K562 (cell line): ENCODE data around the gene NPAS3. TPM values are rescaled to one million over a fixed set of nuclear protein-coding genes. Genes with fewer than 3 reads are reported as not detected.

Experiments used
- ATAC-seq: fragments of 200-7000 bp; cut with Tn5 transposase; 3 replicates; pipeline ENCODE4 v1.9.1; 2020; ENCODE audit warnings: moderate library complexity
- BruUV-seq: library from RNA; stranded (reverse); fragments of 400-500 nt; replicated peaks from 2 replicates; lab custom pipeline; 2021; lab: Mats Ljungman, UMichigan
- CTCF ChIA-PET: fragments of 300-600 bp; formaldehyde crosslinking; extraction: SDS; loops from one replicate; lab custom pipeline; 2021; ENCODE audit warnings: low intra/inter-chr PET ratio; lab: Yijun Ruan, JAX
- POLR2A ChIA-PET: fragments of 300-600, 350-650 bp; sonication (Branson Sonifier 250); formaldehyde crosslinking; extraction: SDS; loops from one replicate; lab custom pipeline; 2021; ENCODE audit warnings: antibody characterized with exemption, inconsistent platforms; lab: Yijun Ruan, JAX
- DNase-seq, 4 experiments: peaks; one replicate each; pipeline versions ENCODE4 v3.0.0 to v3.0.0-alpha.2; 2011 to 2018; ENCODE audit warnings: low spot score in 3 of 4, mixed read lengths in 3 of 4; ENCODE audit errors: extremely low read depth in 1 of 4
- FAIRE-seq: peaks from 2 replicates; lab custom pipeline; 2011; peaks lifted over from hg19 to GRCh38; lab: Jason Lieb, UNC
- H2AFZ ChIP-seq: 2 replicates; pipeline ENCODE4 v1.6.0; 2011; ENCODE audit warnings: low read depth, low read length, control low read depth, inconsistent platforms
- H3K27ac ChIP-seq: fragments of 200-600 bp; 3 replicates; pipeline ENCODE4 v1.8.0; 2011; ENCODE audit warnings: low read depth, mild to moderate bottlenecking, control low read depth, inconsistent platforms, low read length, moderate library complexity, mixed read lengths; ENCODE audit errors: extremely low read depth
- H3K27me3 ChIP-seq, 2 experiments: fragments of 300-600 bp in 1 of 2; 2 replicates in 1 of 2; 3 replicates in 1 of 2; pipeline versions ENCODE4 v1.6.0 to v1.8.0; 2011; ENCODE audit warnings: inconsistent platforms in 2 of 2, low read length in 2 of 2, mild to moderate bottlenecking in 1 of 2, mixed read lengths in 1 of 2, moderate library complexity in 1 of 2; ENCODE audit not compliant: control insufficient read depth in 2 of 2, insufficient read depth in 2 of 2
- H3K36me3 ChIP-seq: fragments of 300-600 bp; 3 replicates; pipeline ENCODE4 v1.8.0; 2011; ENCODE audit warnings: mild to moderate bottlenecking, low read length, inconsistent platforms; ENCODE audit not compliant: control insufficient read depth, insufficient read depth
- H3K4me1 ChIP-seq, 2 experiments: fragments of 200-600 bp in 1 of 2; replicated peaks in 1 of 2; 2 replicates in 1 of 2; 3 replicates in 1 of 2; pipeline versions ENCODE4 v1.5.1 to v1.8.0; 2011; ENCODE audit warnings: inconsistent platforms in 2 of 2, low read length in 2 of 2, mild to moderate bottlenecking in 1 of 2, mixed read lengths in 1 of 2, moderate library complexity in 1 of 2; ENCODE audit not compliant: control insufficient read depth in 2 of 2, insufficient read depth in 2 of 2
- H3K4me2 ChIP-seq: 2 replicates; pipeline ENCODE4 v1.6.1; 2011; ENCODE audit warnings: low read length, control low read depth, inconsistent platforms, mixed read lengths; ENCODE audit not compliant: insufficient read depth
- H3K4me3 ChIP-seq: fragments of 200-600 bp; sonication (generic), shearing (Covaris generic); 2 replicates; pipeline ENCODE4 v1.5.1; 2016; ENCODE audit warnings: control low read depth, inconsistent platforms
- H3K79me2 ChIP-seq: fragments of 200-600 bp; 3 replicates; pipeline ENCODE4 v1.8.0; 2011; ENCODE audit warnings: low read length, inconsistent platforms; ENCODE audit not compliant: control insufficient read depth, insufficient read depth
- H3K9ac ChIP-seq, 2 experiments: 2 replicates each; pipeline versions ENCODE4 v1.6.0 to v1.6.1; 2011; ENCODE audit warnings: low read depth in 2 of 2, low read length in 2 of 2, control low read depth in 1 of 2, inconsistent platforms in 1 of 2, mild to moderate bottlenecking in 1 of 2, mixed read lengths in 1 of 2; ENCODE audit not compliant: insufficient read depth in 1 of 2
- H3K9me1 ChIP-seq: one replicate; pipeline ENCODE4 v1.6.0; 2011; ENCODE audit warnings: inconsistent platforms, mild to moderate bottlenecking, low read length, moderate library complexity; ENCODE audit not compliant: control insufficient read depth, insufficient read depth
- H3K9me3 ChIP-seq: replicated peaks from 2 replicates; pipeline ENCODE4 v1.5.1; 2011; ENCODE audit warnings: low read depth, low read length, inconsistent platforms; ENCODE audit not compliant: control insufficient read depth, insufficient read depth
- H4K20me1 ChIP-seq: replicated peaks from 2 replicates; pipeline ENCODE4 v1.6.1; 2011; ENCODE audit warnings: low read length, inconsistent platforms, mixed read lengths; ENCODE audit not compliant: control insufficient read depth, insufficient read depth
- BMI1 ChIP-seq: fragments of 150-350 bp; IDR thresholded peaks from 2 replicates; pipeline ENCODE4 v1.6.1; 2014; ENCODE audit warnings: low read length
- ELF1 ChIP-seq: fragments of 200-800 bp; sonication (Bioruptor generic); IDR thresholded peaks from 2 replicates; pipeline ENCODE4 v1.6.1; 2016; ENCODE audit warnings: missing genetic modification characterization, missing compliant biosample characterization
- JUNB ChIP-seq: fragments of 450-650 bp; formaldehyde crosslinking; conservative IDR thresholded peaks from 2 replicates; pipeline ENCODE4 v1.4.0; 2020; ENCODE audit warnings: mild to moderate bottlenecking
- KLF16 ChIP-seq: IDR thresholded peaks from 2 replicates; pipeline ENCODE4 v1.6.1; 2016; ENCODE audit warnings: antibody characterized with exemption
- MAFG ChIP-seq: fragments of 450-650 bp; conservative IDR thresholded peaks from 2 replicates; pipeline ENCODE4 v1.6.1; 2016; ENCODE audit warnings: missing genetic modification characterization, missing compliant biosample characterization
- MYBL2 ChIP-seq, 2 experiments: fragments of 450-650 bp in 1 of 2; sonication (generic) in 1 of 2; formaldehyde crosslinking in 1 of 2; IDR thresholded peaks; 2 replicates each; pipeline versions ENCODE4 v1.6.1 to v1.8.1; 2017 to 2022; ENCODE audit warnings: borderline replicate concordance in 1 of 2, inconsistent platforms in 1 of 2, low read depth in 1 of 2, mild to moderate bottlenecking in 1 of 2, missing genetic modification reagents in 1 of 2, moderate library complexity in 1 of 2
- NR3C1 ChIP-seq: sonication (generic); formaldehyde crosslinking; IDR thresholded peaks from 2 replicates; pipeline ENCODE4 v1.8.1; 2022; ENCODE audit warnings: missing genetic modification reagents
- PKNOX1 ChIP-seq: fragments of 450-650 bp; IDR thresholded peaks from 2 replicates; pipeline ENCODE4 v1.6.1; 2016
- POLR2AphosphoS5 ChIP-seq: IDR thresholded peaks from 2 replicates; pipeline ENCODE4 v1.6.1; 2011; ENCODE audit warnings: mild to moderate bottlenecking, low read depth, low read length, moderate library complexity; ENCODE audit not compliant: control insufficient read depth, insufficient read depth
- RBM15 ChIP-seq: fragments of 200-400 bp; formaldehyde crosslinking; IDR thresholded peaks from 2 replicates; pipeline ENCODE4 v1.6.1; 2018; ENCODE audit warnings: mild to moderate bottlenecking, low read length, moderate library complexity; ENCODE audit not compliant: insufficient read depth
- SMAD4 ChIP-seq: fragments of 250-450 bp; sonication (Bioruptor Pico); conservative IDR thresholded peaks from 2 replicates; pipeline ENCODE4 v1.8.0; 2021; ENCODE audit warnings: inconsistent platforms, mild to moderate bottlenecking, moderate library complexity
- TCF3 ChIP-seq: sonication (generic); formaldehyde crosslinking; IDR thresholded peaks from 2 replicates; pipeline ENCODE4 v1.4.0; 2020; ENCODE audit warnings: mild to moderate bottlenecking, missing genetic modification reagents
- YY1 ChIP-seq, 3 experiments: IDR thresholded peaks; 2 replicates each; pipeline ENCODE4 v1.6.1; 2011; ENCODE audit warnings: low read length in 2 of 3, mild to moderate bottlenecking in 2 of 3, moderate library complexity in 2 of 3, borderline replicate concordance in 1 of 3, control low read depth in 1 of 3, low read depth in 1 of 3; ENCODE audit not compliant: insufficient read depth in 3 of 3, insufficient replicate concordance in 2 of 3, control insufficient read depth in 1 of 3, insufficient read length in 1 of 3; ENCODE audit errors: extremely low read depth in 1 of 3
- ZBTB11 ChIP-seq, 3 experiments: fragments of 200-800 bp in 1 of 3; fragments of 250-450 bp in 1 of 3; fragments of 450-650 bp in 1 of 3; sonication (Bioruptor Pico) in 1 of 3; sonication (Bioruptor generic) in 1 of 3; formaldehyde crosslinking in 1 of 3; IDR thresholded peaks; 2 replicates each; pipeline versions ENCODE4 v1.6.1 to v1.8.0; 2016 to 2022; ENCODE audit warnings: mild to moderate bottlenecking in 2 of 3, missing genetic modification characterization in 2 of 3, missing compliant biosample characterization in 1 of 3, moderate library complexity in 1 of 3
- ZNF444 ChIP-seq: fragments of 250-450 bp; sonication (Bioruptor Pico); IDR thresholded peaks from 2 replicates; pipeline ENCODE4 v1.4.0; 2020; ENCODE audit warnings: mild to moderate bottlenecking, moderate library complexity
- WGBS: fragments of 100-300 bp; shearing (Covaris generic); methylation state at CpG from one replicate; pipeline ENCODE4 v1.1.6; 2016; ENCODE audit warnings: low coverage, mixed read lengths; ENCODE audit not compliant: insufficient coverage; ENCODE audit errors: missing lambda C conversion rate; 5-methylcytosine and 5-hydroxymethylcytosine counted together
- in situ Hi-C: fragments of 300-500 bp; cut with MboI; formaldehyde crosslinking; loops from 4 replicates; pipeline ENCODE4 v1.15.0; 2018; ENCODE audit warnings: inconsistent platforms, mixed read lengths
- intact Hi-C: fragments of 100-400 bp; cut with micrococcal nuclease; formaldehyde crosslinking; loops from 2 replicates; pipeline ENCODE4 v1.14.2; 2022
- polyA plus RNA-seq, 8 experiments: library from polyadenylated mRNA; depleted of rRNA in 4 of 8; stranded (reverse) in 5 of 8; unstranded in 3 of 8; fragments of >200 nt; fragmentation: Nextera tagmentation in 2 of 8; fragmentation: Illumina TruSeq in 1 of 8; extraction: Ambion mirVana in 2 of 8; extraction: Trizol in 1 of 8; gene quantifications; 2 replicates each; pipeline versions ENCODE4 v1.2.1 to v1.2.3, GENCODE V29; 2011 to 2014; ENCODE audit warnings: inconsistent platforms in 1 of 8, missing spikeins in 1 of 8
- total RNA-seq, 7 experiments: library from RNA; depleted of rRNA in 6 of 7; stranded (reverse); fragments of >200 nt in 6 of 7; fragmentation: Illumina TruSeq in 2 of 7; extraction: Trizol in 2 of 7; gene quantifications; 2 replicates each; pipeline versions ENCODE4 v1.2.1 to v1.2.3, GENCODE V29; 2011 to 2021; ENCODE audit warnings: low replicate concordance in 1 of 7

Gene NPAS3
- total and polyA plus RNA-seq, 9 of the 15 experiments (the other 6 are each of a cell fraction or from before 2014, with no cell fraction given) = 0.04 TPM; not detected in 8

- H3K79me2 ChIP-seq = no peaks in the 10 kb centered on the region
- H3K36me3 ChIP-seq = no peaks in the 10 kb centered on the region
- in situ Hi-C loops = no loop called here
- ATAC-seq (no peak), DNase-seq (no peak), FAIRE-seq (no peak)
- H2AFZ ChIP-seq = no peak overlapping the region
- no peak overlapping the region for H3K27ac ChIP-seq
- no peak overlapping the region for H3K4me3 ChIP-seq
- WGBS = 13% methylated on average over 5 of the region's 5 CpGs
- intact Hi-C loops = no loop called here
- H3K4me1 ChIP-seq = no peaks in the 10 kb centered on the region
- POLR2A ChIA-PET = no interaction called here
- H3K9me1 ChIP-seq = no peaks in the 10 kb centered on the region
- CTCF ChIA-PET = no interaction called here
- no peaks in the 10 kb centered on the region for H3K27me3 ChIP-seq
- H4K20me1 ChIP-seq = no peaks in the 10 kb centered on the region
- no peak overlapping the region for H3K9ac ChIP-seq
- BruUV-seq = no TSS peak
- no peak for TF ChIP-seq ZNF444 (CRISPR knock-in tag)
- no peak for TF ChIP-seq PKNOX1
- no peak for TF ChIP-seq KLF16
- no peak for TF ChIP-seq BMI1
- no peak for TF ChIP-seq JUNB (CRISPR knock-in tag)
- TF ChIP-seq MYBL2 (IDR thresholded peaks at IDR 0.05; ENCODE audit: low read depth) = no peak
- no peak for TF ChIP-seq MYBL2 (CRISPR knock-in tag; IDR thresholded peaks at IDR 0.05; ENCODE audit: borderline replicate concordance)
- no peak for TF ChIP-seq YY1 (IDR thresholded peaks at IDR 0.05; ENCODE audit: borderline replicate concordance in 1 of 3, control insufficient read depth in 1 of 3, extremely low read depth in 1 of 3, insufficient read depth in 3 of 3, insufficient read length in 1 of 3, insufficient replicate concordance in 2 of 3, low read depth in 1 of 3, low read length in 2 of 3)
- no peak for TF ChIP-seq RBM15
- TF ChIP-seq ELF1 (tag) = no peak
- no peak for TF ChIP-seq MAFG
- TF ChIP-seq TCF3 (CRISPR knock-in tag) = no peak
- no peak for TF ChIP-seq POLR2AphosphoS5
- TF ChIP-seq ZBTB11 (CRISPR knock-in tag; IDR thresholded peaks at IDR 0.05) = no peak
- TF ChIP-seq NR3C1 (CRISPR knock-in tag) = no peak
- TF ChIP-seq SMAD4 (CRISPR knock-in tag) = no peak
- no peak overlapping the region for H3K4me2 ChIP-seq
- H3K9me3 ChIP-seq = no peaks in the 10 kb centered on the region
Measured at GRCh38 chr14:33670235-33670634, 731.6 kb downstream of the NPAS3 start.
